Measurements from ENCODE around the gene NLK. TPM values are rescaled to one million over a fixed set of nuclear protein-coding genes. Genes with fewer than 3 reads are reported as not detected.

NLK gene
- total and polyA plus RNA-seq, 2 donors (not counting 3 experiments of a cell fraction or from before 2014, with no cell fraction given): 23.8 to 34.2 TPM

- ChIA-PET CTCF (no interaction called here), POLR2A (no interaction called here)
- Histone ChIP-seq H3K9me3 (replicated peaks; ENCODE audit: control insufficient read depth, insufficient read depth, low read length) (no peaks in the 10 kb centered on the region), H3K4me2 (ENCODE audit: insufficient read depth, low read length) (no peak overlapping the region), H3K9ac (replicated peaks; ENCODE audit: extremely low read depth, insufficient read depth, low read length) (no peak overlapping the region), H3K9me1 (replicated peaks; ENCODE audit: control insufficient read depth, extremely low read depth, insufficient read depth, low read length) (no peaks in the 10 kb centered on the region), H4K20me1 (replicated peaks; ENCODE audit: control insufficient read depth, extremely low read depth, insufficient read depth, low read length) (no peaks in the 10 kb centered on the region), H3K4me1 (ENCODE audit: control insufficient read depth, extremely low read depth, insufficient read depth, low read length) (no peaks in the 10 kb centered on the region), H3K27ac (ENCODE audit: insufficient read depth, low read depth, low read length) (no peak overlapping the region), H3K79me2 (ENCODE audit: control insufficient read depth, insufficient read depth, low read length) (no peaks in the 10 kb centered on the region), H3K4me3 (replicated peaks in 1 of 3; ENCODE audit: insufficient read depth in 1 of 3, low read depth in 1 of 3, low read length in 3 of 3) (no peak overlapping the region), H3K36me3 (ENCODE audit: control insufficient read depth in 2 of 2, extremely low read depth in 1 of 2, insufficient read depth in 2 of 2, low read length in 2 of 2) (peaks cover 0 to 1% of the 10 kb centered on the region in 2 experiments), H3K27me3 (ENCODE audit: control insufficient read depth in 2 of 2, insufficient read depth in 2 of 2, low read length in 2 of 2) (no peaks in the 10 kb centered on the region), H2AFZ (ENCODE audit: low read depth, low read length) (no peak overlapping the region)
- dilution Hi-C loops (cut with MboI; ENCODE audit: extremely low pct_ligation_motif_present, low sequenced_read_pairs) (no loop called here), intact Hi-C loops (cut with micrococcal nuclease) (no loop called here)
- FAIRE-seq (no peak), DNase-seq (ENCODE audit: low read depth, low spot score) (no peak)
- no TSS peak for BruUV-seq (replicated peaks)
- TF ChIP-seq GATA2 (IDR thresholded peaks at IDR 0.05; ENCODE audit: insufficient read depth, insufficient read length, low read depth, low read length) (no peak), MAX (IDR thresholded peaks at IDR 0.05; ENCODE audit: insufficient read depth, insufficient read length) (no peak), POLR2A (IDR thresholded peaks at IDR 0.05; ENCODE audit: low read depth, low read length) (no peak), MYC (IDR thresholded peaks at IDR 0.05; ENCODE audit: low read depth, low read length) (no peak), POLR2AphosphoS5 (IDR thresholded peaks at IDR 0.05; ENCODE audit: insufficient read depth, low read depth, low read length) (no peak)
Observed at GRCh38 chr17:28180449-28180848, 138.0 kb downstream of the NLK start.

DNA sequence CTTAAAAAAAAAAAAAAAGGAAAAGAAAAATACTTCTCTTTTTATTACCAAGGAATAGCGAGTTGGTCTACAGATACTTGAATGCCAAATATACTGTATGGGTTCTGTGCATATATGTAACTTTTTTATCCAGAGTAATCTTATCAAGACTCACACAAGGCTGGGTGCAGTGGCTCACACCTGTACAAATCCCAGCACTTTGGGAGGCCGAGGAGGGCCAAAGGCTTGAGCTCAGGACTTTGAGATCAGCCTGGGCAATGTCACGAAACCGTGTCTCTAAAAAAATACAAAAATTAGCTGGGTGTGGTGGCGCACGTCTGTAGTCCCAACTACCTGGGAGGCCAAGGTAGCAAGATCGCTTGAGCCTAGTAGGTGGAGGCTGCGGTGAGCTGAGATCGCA, 139.1 kb downstream of the NLK start:
- Histone ChIP-seq H3K9me1 (replicated peaks; ENCODE audit: control insufficient read depth, extremely low read depth, insufficient read depth, low read length) (no peaks in the 10 kb centered on the region), H3K9ac (replicated peaks; ENCODE audit: extremely low read depth, insufficient read depth, low read length) (no peak overlapping the region), H3K27me3 (ENCODE audit: control insufficient read depth in 2 of 2, insufficient read depth in 2 of 2, low read length in 2 of 2) (no peaks in the 10 kb centered on the region), H3K79me2 (ENCODE audit: control insufficient read depth, insufficient read depth, low read length) (no peaks in the 10 kb centered on the region), H3K36me3 (ENCODE audit: control insufficient read depth in 2 of 2, extremely low read depth in 1 of 2, insufficient read depth in 2 of 2, low read length in 2 of 2) (peaks cover 2 to 6% of the 10 kb centered on the region in 2 experiments), H2AFZ (ENCODE audit: low read depth, low read length) (no peak overlapping the region), H3K4me2 (ENCODE audit: insufficient read depth, low read length) (no peak overlapping the region), H3K9me3 (replicated peaks; ENCODE audit: control insufficient read depth, insufficient read depth, low read length) (no peaks in the 10 kb centered on the region), H4K20me1 (replicated peaks; ENCODE audit: control insufficient read depth, extremely low read depth, insufficient read depth, low read length) (no peaks in the 10 kb centered on the region), H3K4me3 (replicated peaks in 1 of 3; ENCODE audit: insufficient read depth in 1 of 3, low read depth in 1 of 3, low read length in 3 of 3) (no peak overlapping the region), H3K27ac (ENCODE audit: insufficient read depth, low read depth, low read length) (no peak overlapping the region), H3K4me1 (ENCODE audit: control insufficient read depth, extremely low read depth, insufficient read depth, low read length) (no peaks in the 10 kb centered on the region)
- ChIA-PET POLR2A (no interaction called here), CTCF (interaction anchor here (0.9 to 1.4 kb wide), 2 partner anchors 23 to 35 kb away, joined by 3 to 4 read pairs; no protein-coding TSS in a partner anchor)
- BruUV-seq (replicated peaks): no TSS peak
- FAIRE-seq (no peak), DNase-seq (ENCODE audit: low read depth, low spot score) (no peak)
- intact Hi-C loops (cut with micrococcal nuclease) (no loop called here), dilution Hi-C loops (cut with MboI; ENCODE audit: extremely low pct_ligation_motif_present, low sequenced_read_pairs) (no loop called here)
- TF ChIP-seq MYC (IDR thresholded peaks at IDR 0.05; ENCODE audit: low read depth, low read length) (no peak), GATA2 (IDR thresholded peaks at IDR 0.05; ENCODE audit: insufficient read depth, insufficient read length, low read depth, low read length) (no peak), JUN (IDR thresholded peaks at IDR 0.05; ENCODE audit: borderline replicate concordance, insufficient read depth, insufficient read length, low read depth) (no peak), MAX (IDR thresholded peaks at IDR 0.05; ENCODE audit: insufficient read depth, insufficient read length) (no peak)
- TF ChIP-seq, protein P1, sequence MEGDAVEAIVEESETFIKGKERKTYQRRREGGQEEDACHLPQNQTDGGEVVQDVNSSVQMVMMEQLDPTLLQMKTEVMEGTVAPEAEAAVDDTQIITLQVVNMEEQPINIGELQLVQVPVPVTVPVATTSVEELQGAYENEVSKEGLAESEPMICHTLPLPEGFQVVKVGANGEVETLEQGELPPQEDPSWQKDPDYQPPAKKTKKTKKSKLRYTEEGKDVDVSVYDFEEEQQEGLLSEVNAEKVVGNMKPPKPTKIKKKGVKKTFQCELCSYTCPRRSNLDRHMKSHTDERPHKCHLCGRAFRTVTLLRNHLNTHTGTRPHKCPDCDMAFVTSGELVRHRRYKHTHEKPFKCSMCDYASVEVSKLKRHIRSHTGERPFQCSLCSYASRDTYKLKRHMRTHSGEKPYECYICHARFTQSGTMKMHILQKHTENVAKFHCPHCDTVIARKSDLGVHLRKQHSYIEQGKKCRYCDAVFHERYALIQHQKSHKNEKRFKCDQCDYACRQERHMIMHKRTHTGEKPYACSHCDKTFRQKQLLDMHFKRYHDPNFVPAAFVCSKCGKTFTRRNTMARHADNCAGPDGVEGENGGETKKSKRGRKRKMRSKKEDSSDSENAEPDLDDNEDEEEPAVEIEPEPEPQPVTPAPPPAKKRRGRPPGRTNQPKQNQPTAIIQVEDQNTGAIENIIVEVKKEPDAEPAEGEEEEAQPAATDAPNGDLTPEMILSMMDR (IDR thresholded peaks at IDR 0.05; ENCODE audit: extremely low read depth in 1 of 2, insufficient read depth in 1 of 2, low read depth in 1 of 2, low read length in 2 of 2): no peak

All from endothelial cell of umbilical vein (primary cell).